ENCODE results near the gene MAML1. TPM values are rescaled to one million over a fixed set of nuclear protein-coding genes. Genes with fewer than 3 reads are reported as not detected.

The MAML1 gene
- polyA plus RNA-seq, 4 donors: 41.3 to 44.2 (median 42.5) TPM

DNA sequence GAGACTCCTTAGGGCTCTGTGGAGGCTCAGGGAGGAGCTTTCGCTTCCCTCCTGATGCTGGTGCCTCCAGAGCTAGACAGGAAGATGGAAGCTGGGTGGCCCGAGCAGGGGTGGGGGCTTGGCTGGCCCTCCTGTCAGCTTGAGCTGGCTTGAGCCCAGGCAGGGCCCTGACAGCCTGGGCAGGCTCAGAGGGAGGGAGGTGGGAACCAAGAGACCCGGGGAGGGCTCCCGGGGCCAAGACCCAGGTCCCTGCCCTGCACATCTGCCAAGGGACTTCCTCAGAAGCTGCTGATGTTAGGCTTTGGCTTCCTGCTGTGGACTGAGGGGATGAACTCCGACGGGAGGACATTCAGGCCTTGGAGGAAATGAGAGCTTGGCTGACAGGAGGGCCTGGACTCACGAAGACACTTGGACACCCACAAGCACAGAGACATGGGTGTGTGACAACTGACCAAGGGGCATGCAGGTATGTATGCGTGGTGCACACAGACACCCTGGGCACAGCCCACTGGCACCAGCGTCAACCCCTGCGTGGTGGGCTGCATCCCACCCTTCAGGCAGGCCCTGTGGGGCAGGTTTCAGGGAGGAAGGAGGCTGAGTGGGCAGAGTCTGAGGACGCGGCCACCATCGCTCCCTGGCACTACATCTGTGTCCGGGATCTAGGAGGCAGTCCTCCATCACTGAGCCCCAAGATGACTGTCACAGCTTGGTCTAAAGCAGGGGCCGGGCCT, 59.4 kb downstream of the MAML1 start:
- DNase-seq (ENCODE audit: low read depth in 4 of 4, low spot score in 3 of 4): no peak

DNA sequence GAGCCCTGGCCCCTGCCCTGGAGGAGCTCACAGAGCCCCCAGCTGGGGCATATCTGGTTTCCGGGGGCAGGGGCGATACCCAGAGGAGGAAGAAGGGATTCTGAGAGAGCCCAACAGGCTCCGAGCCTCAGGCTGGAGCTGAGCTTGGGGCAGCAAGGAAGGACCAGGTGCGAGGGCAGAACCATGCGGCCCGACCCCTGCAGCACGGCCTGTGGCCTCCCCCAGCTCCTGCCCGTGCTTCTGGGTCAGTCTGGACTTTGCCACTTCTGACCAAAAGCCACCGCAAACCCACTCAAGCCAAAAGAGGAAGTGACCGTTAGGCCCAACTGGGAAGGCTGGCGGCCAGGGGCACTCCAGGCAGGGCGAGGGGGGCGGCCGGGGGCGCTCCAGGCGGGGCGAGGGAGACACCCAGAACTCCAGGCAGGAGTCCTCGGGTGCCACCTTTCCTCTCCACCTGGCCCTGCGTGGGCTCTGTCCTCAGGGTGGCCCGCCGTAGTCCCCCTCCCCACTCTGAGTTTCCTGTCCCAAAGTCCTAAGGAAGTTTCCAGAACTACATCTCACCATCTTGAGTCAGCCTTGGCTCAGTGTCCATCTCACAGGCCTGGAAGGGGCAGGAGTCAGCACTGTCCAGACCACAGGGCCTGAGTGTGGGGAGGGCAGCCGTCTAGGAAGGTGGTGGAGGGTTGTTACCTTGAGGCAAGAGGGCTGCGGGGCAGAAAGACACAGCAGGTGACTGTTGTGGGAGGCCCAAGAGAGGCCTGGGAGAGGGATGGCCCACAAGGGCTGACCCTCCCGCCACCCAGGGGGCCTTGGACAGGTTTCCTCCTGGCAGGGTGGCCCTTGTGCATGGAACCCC, 60.2 kb downstream of the MAML1 start:
- DNase-seq (ENCODE audit: low read depth in 4 of 4, low spot score in 3 of 4): no peak

DNA sequence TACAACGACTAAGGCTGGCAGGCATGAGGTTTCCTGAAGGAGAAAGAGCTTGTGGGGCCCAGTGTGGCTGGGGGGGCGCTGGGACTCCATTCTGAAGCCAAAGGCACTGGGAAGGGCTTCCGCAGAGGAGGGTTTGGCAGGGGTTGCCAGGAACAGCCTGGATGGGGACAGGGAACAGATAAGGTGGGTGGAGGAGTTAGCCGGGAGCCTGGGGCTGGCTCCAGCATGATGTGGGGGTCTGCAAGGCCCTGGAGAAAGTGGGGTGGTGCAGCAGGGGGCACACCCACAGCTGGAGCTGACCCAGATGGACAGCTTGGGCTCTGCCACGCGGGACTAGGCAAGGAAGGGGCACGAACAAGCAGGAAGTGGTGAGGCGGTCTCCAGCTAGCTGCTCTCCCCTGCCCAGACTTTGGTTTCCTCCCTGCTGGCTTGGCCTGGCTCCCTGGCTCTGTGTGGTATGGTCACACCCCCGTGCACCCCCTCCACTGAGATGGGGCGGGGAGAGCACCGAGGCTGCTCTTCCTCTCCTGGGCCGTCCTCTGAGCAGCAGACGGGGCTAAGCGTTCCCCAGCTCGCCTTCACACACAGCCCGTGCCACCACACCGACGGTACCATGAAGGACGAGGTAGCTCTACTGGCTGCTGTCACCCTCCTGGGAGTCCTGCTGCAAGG, 61.0 kb downstream of the MAML1 start, which contains the start of gene LTC4S:
Gene LTC4S, plus strand, starts transcription at position 519 of the 672 bp plus-strand sequence. Its CDS starts 95 bp downstream, at position 614.
- no peak for DNase-seq (ENCODE audit: low read depth in 4 of 4, low spot score in 3 of 4)

DNA sequence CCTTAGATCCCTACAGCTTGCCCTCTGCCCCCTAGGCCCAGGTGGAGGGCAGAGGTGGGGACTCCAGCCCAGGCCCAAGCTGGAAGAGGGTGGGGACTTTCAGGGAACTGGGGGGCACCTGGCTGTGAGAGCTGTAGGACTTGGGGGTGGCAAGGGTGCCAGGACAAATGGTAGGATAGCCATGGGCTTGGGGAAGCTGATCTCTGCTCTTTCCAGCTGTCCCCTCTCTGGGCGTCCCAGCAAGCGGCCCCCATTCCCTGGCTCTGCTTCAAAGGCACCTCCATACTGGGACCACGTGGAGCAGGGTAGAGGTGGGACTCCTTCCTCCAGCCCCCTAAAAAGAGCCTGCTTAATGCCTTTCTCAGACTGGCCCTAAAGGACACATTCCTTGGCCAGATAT, 61.5 kb downstream of the MAML1 start:
- no peak for DNase-seq (ENCODE audit: low read depth in 4 of 4, low spot score in 3 of 4)

DNA sequence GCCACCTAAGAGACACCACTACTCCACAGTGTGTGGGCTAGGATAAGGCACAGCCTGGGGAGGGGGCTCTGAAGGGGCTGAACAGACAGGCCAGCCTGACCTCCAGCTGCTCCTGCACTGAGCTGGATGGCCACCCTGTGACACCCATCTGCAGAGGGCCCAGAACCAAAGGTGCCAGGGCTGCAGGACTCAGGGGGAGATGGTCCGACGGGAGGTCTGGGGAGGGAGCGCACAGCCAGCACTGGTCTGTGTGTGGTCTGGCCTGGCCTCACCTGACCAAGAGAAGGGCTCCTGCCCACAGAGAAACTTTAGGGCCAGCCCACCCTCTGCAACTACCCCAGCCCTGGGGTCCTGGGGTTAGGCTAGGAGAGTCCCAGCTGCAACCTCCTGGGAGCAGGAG, 62.0 kb downstream of the MAML1 start:
- no peak for DNase-seq (ENCODE audit: low read depth in 4 of 4, low spot score in 3 of 4)

DNA sequence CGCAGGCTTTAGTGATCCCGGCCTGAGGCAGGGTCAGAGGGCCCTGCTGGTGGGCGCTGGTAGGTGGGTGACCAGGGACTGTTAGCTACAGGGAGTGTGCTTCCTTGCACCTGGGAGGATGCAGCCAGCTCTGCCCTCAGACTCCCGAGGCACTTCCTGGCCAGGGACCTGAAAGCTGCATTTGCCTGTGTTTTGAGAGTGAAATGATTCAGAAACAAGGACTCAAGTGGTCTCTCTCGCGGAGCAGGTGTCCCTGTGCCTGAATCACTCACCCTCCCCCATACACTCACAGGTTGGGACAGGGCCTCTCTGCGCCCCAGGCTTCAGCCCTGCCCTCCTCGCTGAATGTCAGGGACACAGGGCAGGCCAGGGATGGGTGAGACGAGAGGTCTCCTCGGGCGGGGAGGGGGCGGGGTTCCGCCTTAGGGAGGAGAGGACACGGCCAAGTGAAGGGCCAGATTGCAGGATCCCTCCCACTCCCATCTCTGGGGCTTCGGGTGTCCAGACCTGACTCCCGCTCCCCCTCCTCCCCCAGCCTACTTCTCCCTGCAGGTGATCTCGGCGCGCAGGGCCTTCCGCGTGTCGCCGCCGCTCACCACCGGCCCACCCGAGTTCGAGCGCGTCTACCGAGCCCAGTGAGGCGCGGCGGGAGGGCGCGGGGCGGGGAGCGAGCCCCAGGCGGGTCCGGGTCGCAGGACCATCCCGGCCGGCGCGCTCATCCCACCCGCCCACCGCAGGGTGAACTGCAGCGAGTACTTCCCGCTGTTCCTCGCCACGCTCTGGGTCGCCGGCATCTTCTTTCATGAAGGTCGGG, 62.6 kb downstream of the MAML1 start:
- no peak for DNase-seq (ENCODE audit: low read depth in 4 of 4, low spot score in 3 of 4)

DNA sequence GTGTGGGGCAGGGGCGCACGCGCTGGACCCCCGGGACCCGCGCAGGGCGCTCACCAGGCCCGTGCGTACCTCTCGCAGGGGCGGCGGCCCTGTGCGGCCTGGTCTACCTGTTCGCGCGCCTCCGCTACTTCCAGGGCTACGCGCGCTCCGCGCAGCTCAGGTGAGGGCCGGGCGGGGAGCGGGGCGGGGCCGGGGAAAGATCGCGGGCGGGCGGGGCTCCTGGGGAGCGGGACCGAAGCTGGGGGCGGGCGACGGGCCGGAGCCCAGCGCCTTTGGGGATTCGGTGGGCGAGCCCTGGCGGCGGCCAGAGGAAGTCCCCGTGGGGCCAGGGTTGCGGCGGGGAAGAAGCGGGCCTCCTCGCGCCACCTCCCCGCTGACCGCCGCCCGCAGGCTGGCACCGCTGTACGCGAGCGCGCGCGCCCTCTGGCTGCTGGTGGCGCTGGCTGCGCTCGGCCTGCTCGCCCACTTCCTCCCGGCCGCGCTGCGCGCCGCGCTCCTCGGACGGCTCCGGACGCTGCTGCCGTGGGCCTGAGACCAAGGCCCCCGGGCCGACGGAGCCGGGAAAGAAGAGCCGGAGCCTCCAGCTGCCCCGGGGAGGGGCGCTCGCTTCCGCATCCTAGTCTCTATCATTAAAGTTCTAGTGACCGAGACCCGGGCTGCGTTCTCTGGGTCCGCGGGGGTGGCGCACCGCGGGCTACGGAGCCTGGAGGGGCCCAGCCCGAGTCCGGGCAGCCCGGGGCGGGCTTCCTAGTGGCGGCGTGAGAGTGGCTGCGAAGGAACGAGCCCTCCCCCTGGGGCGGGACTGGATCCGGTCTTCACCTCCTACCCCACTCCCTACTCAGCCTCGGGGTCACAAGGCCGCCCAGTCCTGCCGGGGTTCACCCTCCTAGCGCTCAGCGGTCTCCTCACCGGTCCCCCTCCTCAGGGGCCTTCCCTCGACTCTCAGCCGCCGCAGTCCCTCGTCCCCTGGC, 63.5 kb downstream of the MAML1 start:
- DNase-seq (ENCODE audit: low read depth in 4 of 4, low spot score in 3 of 4): peak in 1 of 4 donors; percentile 65

DNA sequence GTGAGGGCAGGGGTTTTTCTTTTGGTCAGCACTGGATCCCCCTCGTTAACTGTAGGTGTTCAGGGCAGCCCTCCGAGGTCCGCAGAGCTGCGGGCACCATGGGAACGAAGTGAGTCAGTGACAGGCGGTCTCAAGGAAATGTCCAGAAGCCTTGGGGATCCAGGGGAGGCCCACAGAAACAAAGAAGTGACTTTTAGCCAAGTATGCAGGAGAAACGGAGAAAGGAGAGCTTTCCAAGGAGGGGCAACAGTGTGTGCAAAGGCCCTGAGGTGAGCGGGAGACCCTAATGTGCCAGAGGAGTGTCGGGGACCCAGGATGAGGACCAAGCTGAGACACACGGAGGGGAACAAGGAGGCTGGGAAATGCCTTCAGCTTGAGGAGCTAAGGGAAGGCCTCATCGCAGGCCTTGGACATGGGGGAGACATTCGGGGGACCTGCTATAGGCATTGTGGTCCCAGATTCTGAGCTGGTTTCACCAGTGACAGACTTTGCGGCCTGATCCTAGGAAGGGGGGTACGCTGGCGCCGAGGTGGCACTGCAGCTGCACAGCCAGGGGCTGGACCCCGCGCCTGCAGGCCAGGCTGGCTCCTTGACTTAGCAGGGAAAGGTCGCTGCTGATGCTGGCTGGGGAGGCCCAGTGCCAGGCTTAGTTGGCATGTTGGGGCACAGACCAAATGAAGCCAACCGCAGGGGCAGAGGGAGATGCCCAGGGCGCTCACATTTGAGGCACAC, 64.4 kb downstream of the MAML1 start:
- DNase-seq (ENCODE audit: low read depth in 4 of 4, low spot score in 3 of 4): no peak

DNA sequence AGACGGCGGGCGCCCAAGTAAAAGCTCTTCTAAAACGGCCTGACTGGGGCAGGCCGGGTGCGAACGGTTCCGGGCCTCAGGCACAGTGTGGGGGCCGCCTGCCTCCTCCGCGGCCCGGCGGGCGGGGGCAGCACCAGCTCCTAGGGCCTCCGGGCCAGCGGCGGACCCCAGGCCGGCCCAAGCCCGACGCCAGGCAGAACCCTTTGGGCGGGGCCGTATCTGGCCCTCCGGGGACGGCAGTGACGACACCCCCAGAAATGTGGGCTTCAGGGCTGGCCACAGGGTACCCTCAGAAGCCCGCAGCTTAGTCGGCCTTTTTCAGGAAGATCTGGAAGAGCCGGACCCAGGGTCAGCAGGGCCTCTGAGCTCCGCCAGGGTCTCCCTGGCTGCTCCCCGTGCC, 65.1 kb downstream of the MAML1 start:
- DNase-seq (ENCODE audit: low read depth in 4 of 4, low spot score in 3 of 4): no peak

DNA sequence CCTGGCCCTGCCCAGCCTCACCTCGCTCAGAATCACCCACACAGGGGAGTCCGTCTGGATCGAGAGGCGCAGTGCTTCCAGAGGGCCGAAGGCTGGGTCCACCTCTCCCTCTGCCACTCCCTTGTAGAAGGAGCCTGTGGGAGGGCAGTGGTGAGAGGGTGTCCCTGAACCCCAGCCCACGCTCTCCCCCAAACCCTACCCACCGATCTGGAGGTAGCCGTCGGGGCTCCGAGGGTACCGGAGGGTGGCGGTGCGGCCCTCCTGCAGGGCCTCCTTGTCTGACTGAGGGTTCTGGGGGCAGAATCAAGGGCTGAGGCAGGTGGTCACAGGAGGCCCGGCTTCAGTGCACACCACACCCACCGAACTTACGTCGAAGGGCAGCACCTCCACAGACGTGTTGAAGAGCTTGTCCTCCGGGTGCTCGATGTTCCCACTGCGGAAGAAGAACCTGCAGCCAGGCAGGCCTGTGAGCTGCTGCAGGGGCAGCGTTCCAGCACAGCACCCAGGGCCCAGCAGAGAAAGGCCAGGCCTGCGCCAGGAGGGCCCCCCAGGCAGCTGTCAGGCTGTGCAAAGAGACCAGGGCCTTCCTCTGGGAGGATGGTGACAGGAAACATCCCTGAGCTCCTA, 65.6 kb downstream of the MAML1 start:
- DNase-seq (ENCODE audit: low read depth in 4 of 4, low spot score in 3 of 4): no peak

DNA sequence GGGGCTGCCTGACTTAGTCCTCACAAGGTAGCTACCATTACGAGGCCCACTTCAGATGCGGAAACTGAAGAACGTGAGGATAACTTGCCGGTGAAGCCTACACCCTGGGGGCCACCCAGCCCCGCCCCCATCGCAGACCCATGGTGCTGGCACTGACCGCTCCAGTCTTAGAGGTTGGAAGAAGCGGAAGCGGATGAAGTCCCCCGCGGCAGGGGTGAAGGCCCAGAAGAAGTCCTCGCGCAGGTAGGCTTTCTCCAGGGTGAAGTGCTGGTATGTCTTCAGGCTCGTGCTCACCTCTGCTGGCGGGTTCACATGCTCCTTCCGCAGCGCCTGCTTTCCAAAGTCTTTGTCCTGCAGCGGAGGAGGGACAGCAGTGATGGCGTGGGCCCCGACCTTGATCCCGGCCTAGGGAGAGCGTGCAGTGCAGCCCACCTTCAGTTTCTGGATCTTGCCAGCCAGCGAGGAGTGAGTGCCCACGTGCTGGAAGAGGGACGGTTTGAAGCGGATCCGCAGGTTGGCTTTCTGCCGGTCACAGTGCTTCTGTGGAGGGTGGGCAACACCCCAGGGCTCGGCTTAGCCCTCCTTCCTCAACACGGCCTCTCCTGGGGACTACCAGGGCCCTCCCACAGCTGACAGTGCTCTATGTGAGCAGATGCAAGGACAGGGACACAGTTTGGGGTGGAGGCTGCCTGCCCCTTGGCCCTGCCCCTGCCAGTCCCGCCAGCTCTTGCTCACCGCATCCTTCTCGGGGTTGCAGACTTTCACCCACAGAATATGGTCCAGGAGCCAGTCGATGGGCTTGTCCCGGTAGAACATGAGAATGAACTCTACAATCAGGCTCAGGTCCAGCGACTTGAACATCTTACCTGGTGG, 66.4 kb downstream of the MAML1 start:
- no peak for DNase-seq (ENCODE audit: low read depth in 4 of 4, low spot score in 3 of 4)

DNA sequence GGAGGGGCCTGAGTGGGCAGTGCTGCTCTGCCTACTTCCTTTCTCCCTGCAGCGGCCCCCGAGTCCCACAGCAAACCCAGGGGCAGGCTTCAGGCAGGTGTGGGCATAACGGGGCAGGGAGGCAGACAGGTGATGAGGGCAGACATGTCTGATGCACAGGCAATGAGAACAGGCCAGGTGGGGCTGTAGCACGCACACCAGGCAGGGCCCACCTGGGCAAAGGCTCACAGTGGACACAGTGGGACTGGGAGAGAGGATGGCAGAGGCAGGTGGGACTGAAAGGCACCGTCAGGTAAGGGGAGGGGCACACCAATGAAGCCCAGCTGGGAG, 67.0 kb downstream of the MAML1 start:
- no peak for DNase-seq (ENCODE audit: low read depth in 4 of 4, low spot score in 3 of 4)

DNA sequence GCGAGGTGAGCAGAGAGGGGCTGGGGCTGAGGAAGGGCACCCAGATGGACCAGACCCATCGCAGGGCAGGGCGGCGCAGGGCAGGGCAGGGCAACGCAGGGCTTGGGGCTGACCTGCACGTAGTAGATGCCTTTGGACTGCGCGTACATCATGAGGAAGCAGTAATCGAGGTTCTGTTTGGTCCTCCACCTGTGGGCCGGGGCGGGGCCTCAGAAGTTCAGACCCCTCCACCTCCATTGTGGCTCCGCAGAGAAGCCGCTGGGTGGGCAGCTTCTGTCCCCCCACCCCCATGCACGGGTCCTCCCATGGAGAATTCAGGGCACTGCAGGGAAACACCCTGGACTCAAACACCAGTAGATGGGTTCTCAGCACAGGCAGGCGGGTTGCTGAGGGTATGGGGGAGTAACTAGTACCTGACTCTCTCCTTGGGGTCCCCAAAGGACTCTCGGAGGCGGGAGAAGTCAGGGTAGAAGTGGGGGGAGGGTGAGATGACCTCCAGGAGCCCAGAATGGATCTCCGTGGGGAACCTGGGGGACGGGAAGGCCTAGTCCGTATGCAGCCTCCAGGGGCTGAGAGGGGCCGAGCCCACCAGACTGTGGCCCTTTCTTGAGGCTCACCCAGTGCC, 67.6 kb downstream of the MAML1 start:
- no peak for DNase-seq (ENCODE audit: low read depth in 4 of 4, low spot score in 3 of 4)

DNA sequence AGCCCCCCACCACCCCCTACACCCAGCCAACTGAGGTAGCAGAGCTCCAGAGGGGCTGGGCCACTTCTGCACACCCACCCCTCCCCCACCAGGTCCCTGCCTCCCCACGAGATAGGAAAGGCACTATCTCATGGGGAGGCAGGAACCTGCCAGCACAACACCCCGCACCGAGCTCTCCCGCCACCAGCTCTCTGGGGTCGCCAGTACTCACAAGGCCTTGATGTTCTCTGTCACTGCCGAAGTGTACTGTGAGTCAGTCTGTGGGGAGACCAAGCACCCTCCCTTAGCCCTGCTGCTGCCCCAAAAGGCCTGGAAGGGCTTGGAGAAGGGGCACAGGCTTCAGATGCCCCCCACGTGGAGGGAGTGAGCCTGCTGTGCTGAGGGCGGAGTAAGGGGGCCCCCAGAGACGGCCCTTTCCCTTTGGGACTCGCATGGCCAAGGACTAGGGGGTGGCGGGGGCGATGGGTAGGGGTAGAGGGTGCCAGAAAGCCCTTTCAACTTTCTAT, 68.1 kb downstream of the MAML1 start:
- DNase-seq (ENCODE audit: low read depth in 4 of 4, low spot score in 3 of 4): no peak

DNA sequence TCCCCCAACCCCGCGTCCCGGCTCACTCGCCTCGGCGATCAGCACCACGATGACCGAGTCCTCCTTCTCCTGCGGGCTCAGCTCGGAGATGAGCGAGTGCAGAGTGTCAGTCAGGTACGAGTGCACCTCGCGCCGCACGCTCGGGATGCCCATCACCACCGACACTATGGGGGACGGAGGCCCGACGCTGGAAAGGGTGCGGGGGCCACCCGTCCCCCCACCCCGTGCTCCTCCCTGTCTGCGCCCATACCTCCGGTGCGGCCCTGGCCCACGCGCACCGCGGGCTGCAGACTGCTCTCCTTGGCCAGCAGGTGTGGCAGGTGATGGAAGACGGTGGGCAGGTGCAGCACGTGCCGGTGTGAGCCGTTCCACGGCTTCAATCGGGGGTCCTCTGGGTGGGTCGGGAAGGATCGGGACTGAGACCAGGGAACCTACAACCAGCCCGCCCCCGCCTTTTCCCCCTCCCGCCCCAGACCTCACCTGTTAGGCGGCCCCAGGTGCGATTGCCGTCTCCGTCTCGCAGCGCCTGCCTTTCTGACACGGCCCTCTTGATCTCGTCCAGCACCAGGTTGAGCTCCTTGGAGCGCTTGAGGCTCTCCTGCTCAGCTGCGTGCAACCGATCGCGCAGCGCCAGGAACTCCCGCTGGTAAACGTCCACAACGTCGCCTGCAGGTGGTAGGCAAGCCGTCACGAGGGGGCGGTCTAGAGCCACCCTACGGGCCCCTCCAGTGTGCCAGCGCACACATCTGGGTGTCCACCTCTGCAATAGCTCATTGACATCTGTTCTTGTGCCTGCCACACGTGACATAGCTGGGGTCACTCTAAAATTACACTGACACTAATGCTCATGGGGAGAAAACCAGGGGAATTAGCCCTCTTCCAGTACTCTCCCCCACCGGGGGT, 68.9 kb downstream of the MAML1 start:
- DNase-seq (ENCODE audit: low read depth in 4 of 4, low spot score in 3 of 4): no peak
